HG03565 (cell line): ENCODE results near the gene BCAS3.

ENCODE experiments used
- ATAC-seq: cut with Tn5 transposase; IDR thresholded peaks from one replicate; pipeline ENCODE4 v1.9.1; 2021; ENCODE audit warnings: mild to moderate bottlenecking, moderate library complexity; ENCODE audit not compliant: unreplicated experiment

The BCAS3 gene

DNA sequence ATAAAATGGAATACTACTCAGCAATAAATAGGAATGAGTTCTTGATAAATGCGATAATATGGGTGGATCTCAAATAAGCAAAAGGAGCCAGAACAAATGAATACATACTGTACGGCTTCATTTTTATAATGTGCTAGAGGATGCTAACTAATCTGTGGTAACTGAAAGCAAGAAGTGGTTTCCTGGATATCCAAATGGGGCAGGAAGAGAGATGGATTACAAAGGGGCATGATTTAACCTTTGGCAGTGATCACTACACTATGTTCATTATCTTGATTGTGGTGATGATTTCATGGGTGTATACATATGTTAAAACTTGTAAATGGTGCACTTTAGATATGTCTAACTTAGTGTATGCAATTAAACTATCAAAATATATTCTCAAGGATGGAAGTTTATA, 499.7 kb downstream of the BCAS3 start:
- no peak for ATAC-seq

DNA sequence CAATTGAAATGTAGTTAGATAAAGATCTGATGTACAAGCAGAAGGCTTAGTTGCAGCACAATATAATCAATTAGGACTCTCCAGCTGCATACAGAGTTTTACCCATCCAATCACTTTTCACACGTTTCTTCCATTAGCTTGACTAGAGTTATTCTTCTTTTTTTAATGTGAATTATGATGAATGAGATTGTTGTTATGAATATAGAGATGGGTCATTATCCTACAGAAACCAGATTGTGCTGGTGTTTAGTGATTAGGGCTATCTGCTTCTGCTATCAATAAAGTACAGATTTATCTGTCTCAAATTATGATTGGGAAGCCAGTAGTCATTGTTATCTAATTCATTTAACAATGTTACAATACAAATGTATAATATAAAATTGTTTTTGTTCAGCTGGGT, 500.6 kb downstream of the BCAS3 start:
- ATAC-seq = no peak

DNA sequence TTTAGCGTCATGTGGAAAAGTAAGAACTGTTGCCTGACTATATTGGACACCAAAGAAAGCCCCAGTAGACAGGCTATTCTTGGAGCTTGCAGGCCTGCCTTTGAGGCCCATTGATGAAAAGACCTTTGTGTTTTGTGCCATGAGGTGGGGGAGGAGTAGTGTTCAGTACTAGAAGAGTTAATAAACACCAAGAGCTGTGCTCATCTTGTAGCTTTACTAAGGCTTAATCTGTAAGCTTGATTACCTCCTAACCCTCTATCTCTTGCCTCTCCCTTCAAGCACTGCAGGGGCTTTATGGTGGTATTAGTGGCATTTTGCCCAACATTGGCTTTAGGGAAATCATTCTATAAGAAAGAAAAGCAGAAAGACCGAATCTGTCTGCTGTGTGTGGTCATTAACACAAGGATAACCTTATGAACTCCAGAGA, 501.7 kb downstream of the BCAS3 start:
- no peak for ATAC-seq

DNA sequence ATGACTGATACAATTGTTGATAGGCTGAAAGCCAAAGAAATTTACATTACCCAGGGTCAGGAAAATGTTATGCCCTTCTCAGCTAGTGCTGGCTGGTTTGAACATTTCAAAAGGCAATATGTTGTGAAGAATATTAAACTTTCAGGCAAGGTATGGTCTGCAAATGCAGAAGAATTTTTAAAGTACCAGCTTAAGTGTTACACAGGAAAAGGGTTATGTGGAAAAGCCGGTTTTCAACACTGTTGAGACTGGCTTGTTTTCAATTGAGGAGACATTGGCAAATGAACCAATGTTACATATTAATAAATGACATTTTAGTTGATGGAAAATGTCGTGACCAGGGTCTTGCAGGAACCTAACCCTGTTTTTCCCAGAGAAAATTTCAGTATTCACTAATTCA, 506.1 kb downstream of the BCAS3 start:
- no peak for ATAC-seq

DNA sequence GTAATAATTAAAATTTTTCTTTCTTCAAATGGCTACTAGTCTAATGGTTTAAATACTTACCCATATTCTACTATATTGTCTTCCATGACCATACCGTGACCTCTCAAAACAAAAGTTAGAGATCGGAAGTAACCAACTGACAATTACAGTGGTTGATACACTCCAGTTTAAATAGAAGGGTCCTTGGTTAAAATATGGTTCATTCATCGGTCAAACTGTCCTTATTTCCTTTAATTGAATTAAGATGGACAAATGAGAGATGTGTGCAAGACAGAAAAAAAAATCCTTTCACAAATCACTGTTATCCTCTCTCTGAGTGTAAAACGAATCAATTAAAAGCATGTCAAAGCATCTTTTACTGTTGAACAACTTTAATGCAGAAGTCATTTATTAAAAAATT, 507.7 kb downstream of the BCAS3 start:
- ATAC-seq = no peak

DNA sequence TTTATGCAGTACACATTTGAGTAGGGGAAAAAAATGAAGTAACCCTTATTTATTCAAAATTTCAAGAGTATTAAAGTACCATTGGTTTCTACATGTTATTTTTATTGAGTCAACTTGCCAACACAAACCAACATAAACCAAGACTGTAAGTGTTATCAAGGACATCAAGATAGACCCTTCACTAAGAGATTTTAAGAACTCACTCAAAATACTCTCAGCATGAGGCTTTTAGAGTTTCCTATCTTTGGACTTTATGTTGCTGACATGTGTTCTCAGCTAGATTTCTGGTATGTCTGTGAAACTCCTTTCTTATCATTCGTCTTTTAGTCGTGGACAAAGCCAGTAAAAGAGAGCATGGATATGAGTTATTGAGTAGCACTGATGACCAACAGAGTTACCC, 509.4 kb downstream of the BCAS3 start:
- no peak for ATAC-seq

DNA sequence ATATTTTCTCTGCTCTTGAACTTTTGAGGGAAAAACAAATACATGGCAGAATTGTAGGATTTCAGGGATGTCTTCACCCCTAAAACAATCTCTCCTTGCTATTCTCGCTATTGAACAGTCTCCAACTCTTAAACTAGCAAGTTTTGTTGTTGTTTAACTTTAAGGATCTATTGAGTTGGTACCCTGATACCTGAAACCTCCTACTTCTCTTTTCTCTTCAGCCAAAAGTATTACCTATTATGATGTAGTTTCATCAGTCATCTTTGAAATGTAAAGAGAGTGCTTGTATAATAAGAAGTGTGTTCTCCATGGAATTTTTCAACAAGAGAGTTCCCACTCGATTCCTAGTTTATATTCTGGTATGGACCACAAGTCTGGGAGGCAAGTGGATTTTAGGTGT, 510.4 kb downstream of the BCAS3 start:
- no peak for ATAC-seq

DNA sequence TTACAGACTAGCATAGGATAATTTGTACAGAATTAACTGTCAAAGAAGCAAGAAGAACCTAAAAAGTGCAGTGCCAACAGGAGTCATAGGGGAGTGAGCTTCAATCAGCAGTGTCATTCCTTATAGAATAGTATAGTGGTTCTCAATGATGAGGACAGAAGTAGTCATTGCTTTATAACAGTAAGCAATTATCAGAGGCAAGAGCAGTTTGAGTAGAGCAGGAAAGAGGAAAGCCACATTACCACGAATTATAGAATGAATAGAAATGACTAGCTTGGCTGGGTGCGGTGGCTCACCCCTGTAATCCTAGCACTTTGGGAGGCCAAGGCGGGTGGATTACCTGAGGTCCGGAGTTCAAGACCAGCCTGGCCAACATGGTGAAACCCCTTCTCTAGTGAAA, 512.3 kb downstream of the BCAS3 start:
- ATAC-seq = no peak

DNA sequence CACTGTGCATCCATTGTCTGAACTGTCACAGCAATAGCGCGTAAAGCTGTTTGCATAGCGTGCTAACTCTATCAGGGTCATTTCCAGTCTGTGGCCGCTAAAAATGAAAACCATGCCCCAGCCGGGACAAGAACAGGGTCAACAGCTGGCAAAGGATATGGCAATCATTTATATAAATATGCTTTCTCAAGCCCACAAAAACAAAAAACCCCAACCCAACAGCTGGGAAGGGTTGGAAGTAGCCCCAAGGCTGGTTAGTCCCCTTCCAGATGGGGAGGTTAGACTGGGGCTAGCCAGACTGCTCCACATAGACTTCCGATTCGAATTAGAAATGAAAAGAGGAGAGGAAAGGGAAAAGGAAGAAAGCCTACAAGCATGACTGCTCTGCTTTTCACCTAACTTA, 518.7 kb downstream of the BCAS3 start:
- no peak for ATAC-seq

DNA sequence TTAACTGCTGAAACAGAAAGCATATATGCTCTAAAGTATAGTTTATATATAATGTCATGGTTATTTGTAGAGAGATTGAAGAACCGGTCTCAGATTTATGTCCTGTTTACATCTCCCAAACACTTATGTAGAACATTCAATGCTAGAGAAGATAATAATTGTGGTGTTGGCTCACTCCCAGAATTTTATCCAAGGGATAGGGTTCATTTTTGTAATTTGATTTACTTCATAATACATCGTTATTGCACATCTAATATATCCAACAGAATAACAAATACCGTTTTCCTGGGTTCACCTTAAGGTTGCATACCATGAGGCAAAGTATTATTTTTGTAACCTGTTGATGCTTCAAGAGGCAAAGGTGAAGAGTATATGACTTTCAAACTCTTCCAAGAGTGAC, 519.1 kb downstream of the BCAS3 start:
- no peak for ATAC-seq

DNA sequence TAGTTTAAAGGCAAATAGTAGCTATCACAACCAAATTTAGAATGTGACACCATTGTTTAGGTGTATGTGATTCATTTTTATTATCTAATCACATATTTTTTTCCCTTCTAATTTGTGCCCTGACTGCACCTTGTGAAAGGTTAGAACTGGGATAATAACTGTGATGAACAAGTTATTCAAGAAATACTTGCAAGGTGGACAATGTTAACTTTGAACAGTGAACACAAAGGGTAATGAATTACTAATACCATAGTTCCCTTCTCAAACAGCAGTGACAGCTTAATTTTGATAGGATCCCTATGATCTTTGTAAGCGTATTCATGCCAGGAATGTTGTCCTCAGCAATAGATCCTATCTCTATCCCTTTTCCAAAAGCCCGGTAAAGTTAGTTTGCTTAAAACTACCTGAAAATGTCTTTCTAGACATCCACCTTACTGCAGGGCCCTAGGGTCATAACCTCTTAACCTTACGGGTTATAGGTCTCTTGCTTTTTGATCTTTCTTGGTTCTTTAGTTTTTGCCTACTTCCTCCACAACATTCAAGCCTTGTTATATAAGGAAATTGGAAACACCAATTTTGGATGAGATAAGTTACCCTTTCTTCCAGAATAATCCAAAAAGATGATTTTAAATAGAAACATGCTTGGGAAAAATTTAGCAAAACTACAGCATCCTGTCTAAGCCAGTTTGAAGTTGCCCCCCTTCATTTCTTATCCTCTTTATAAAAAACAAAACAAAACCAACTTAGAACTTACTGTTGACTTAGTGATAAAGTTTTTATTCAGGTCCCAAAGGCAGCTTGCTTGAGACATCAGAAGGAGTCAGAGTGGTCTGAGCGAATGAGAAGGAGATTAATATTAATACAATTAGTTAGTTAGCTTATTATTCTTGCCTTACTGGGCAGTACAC, 522.0 kb downstream of the BCAS3 start:
- no peak for ATAC-seq

DNA sequence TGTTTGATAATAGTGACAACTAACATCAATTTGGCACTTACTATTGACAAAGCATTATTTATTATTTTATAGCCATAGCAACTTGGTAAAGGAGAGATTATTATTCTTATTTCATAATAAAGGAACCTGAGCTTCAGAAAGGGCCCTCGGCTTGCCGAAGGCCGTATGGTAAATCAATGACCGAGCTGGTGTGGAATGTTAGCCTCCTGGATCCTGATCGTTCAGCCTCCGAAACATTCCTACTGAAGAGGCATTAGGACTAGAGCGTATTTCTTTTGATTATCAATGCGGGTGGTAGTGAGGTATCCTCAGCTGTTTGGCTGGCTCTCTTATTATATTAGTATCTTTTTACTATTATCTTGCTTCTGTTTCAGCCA, 522.7 kb downstream of the BCAS3 start:
- no peak for ATAC-seq

DNA sequence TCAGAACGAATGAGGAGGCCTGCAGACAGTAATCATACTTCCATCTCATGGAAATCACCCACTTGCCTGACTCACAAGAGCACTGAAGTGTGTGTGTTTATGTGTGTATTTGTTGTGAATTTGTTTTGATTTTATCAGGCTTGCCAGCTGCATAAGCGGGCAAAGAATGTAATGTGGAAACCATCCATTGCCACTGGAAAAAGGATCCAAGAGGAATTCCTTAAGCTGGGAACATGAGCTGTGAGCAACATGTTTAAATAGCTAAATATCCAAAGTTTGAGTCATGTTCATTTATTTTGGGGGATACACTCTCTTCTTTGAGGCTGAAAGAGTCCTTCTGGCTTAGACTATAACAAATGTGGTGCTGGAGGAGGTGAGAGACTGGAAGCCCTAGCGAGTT, 523.6 kb downstream of the BCAS3 start:
- ATAC-seq = no peak

DNA sequence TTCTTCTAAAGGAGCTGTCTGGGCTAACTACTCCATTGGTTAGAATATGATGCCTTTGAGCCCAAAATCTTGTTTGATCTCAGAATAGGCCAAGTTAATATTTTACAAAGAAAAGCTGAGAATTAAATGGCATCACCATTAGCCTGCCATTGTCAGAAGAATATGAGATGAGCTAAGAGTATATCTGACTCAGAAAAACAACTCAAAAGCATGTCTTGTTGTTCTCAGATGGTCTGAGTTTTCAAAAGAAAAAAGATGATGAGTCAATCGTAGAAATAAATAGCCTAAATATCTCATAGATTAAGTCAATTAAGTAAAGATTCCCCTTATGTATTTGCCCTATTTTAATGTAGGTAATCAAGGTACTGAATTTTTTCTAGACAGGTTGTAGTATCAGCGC, 524.9 kb downstream of the BCAS3 start:
- ATAC-seq = no peak

DNA sequence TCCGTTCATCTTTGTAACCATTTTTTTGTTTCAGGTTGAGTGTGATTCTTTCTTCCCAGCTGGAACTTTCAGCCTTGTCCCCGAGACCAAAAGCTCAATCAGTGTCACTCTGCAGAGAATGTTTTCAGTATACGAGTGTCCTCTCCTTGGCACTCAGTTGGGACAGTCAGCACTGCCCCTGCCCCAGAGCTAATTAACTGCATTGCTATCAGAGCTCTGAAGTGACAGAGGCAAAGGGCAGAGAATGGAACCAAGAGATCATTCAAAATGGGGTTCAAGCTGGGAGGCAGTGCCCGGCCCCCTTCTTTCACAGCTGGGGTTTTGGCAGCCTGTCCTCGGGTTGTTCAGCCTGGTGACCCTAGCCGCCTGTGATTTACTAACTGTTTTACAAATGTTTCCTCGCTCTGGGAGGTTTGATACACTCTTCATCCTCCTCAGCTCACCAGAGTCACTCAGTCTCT, 526.0 kb downstream of the BCAS3 start:
- no peak for ATAC-seq

DNA sequence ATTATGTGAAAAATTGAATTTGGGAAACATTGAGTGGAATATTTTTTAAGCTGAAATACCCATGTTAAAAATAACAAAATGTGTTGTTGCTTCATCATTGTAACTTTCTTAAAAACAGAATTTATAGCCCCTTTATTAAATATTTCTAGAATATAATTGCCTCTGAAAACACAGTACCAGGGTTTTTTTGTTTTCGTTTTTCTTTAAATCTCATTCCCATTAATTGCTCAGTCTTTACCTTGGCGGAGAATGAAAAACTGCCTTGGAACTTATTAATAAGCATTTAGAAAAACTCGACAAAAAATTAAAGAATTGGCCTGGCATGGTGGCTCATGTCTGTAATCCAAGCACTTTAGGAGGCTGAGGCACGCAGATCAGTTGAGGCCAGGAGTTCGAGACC, 526.8 kb downstream of the BCAS3 start:
- ATAC-seq = no peak

DNA sequence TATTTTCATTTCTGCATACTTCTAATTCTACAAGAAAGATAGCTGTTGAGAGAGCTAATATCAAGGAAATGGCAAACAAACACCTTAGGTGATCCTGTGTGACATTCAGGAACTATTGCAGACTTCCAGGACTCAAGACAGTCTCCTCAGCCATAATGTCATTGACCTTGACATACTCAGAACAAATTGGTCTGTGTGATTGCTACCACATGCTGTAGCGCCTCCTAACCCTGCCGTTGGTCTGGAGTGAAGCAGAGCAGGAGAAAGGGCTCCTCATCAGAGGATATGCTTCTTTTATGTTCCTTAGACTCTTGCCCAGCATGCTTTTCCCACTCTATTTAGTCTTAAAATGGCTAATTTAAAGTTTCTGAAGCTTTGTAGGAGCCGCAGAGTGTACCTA, 527.8 kb downstream of the BCAS3 start:
- ATAC-seq = no peak

DNA sequence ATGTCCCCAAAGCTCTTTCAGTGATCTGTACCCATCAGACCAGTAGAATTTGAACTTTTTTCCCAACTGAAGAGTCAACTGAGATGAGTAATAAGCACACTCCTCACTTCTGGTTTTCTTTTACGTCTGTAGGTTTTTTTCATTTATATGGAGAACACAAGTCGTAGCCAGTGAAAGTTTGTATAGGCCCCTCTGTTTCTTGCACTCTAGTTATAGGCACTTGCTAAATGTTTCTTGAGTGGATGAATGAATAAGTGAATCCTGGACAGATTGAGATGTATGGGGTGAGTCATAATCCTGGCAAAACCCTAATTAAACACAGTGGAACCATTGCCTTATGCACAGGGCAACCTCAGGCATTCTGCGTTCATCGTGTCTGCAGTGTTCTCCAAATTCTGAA, 528.3 kb downstream of the BCAS3 start:
- no peak for ATAC-seq

DNA sequence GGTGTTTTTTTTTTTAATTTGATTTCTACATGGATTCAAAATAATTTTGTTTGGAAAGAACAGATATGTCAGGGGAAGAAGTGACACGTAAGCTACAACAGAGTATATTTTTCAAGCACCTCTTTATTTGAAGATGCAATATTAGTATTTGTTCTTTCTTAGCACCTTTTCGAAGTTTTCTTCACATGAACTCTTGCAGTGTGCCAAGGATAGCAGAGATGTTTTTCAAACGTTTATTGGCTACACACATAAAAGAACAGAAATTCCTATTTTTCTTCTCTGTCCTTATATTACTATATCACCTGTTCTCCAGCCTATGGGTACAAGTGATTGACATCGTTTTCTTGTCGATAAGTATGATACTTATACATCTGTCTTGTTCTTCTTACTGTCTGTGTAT, 529.3 kb downstream of the BCAS3 start:
- no peak for ATAC-seq

DNA sequence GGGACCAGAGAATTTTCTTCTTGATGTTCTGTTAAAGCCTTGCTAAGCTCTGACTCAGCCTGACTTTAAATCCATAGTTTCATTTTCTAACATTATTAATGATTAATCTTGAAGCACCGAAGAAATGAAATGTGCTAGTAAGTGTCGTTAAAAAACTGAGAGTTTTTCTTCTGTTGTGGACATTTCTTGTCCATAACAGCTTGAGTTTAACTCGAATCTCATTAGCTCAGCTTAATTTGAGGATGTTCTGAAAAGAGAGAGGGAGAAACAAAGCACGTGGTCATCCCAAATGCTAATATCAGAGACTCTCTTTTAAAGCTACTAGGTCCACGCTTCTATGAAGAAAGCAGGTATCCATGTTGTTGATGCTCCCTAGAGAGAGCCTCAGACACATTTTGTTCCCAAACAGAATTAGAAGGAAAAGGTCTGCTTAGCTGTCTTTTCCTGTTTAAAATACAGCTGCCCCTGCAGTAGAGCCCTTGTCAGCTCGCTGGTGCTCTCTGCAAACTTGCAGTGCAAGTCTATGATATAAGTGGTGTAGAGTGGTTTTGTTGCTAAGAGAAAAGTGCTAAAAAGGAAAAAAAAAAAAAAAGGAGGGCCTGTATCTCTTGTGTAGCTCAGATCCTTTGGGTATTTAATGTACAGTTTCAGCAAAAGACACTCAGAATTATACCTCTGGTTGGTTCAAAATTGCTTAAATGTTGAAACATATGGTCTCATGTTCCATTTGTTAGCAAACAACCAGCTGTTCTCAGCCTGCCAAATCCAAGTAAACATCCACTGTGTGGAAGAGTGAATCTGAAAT, 530.9 kb downstream of the BCAS3 start:
- no peak for ATAC-seq

DNA sequence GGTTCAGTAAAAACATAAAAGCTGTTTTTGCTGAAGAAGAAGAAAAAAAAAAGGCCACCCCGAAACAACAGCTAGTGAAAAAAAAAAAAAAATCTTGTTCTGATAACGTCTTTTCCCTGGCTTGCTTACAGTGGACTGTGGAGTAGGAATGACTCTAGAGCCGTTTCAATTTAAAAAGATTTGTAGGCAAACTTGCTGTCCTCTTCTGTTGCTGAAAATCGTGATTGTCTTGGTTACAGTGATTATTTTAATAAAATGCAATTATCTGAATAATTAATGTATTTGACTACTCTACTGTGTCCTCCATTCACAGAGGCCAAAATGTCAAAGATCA, 531.4 kb downstream of the BCAS3 start:
- ATAC-seq = no peak

DNA sequence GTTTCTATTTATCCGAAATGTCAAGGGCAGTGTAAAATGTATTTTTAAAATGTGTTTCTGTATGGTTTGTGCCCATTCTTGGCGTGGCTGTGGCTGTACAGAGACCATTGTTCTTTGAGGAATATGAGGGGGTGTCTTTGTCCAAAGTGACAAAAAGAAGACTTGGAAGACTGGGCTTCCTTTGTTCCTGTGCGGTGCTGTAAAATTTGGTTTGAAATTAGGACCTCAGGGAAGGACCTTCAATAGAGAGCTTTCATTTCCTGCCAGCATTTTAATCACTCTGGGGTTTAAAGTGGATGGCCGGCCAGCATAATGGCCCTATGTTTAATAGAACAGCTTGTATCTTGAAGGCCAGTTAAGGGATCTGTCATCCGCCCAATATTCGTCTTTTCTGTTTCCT, 531.9 kb downstream of the BCAS3 start:
- ATAC-seq = no peak
